COR-L47 (cell line): ENCODE results near the gene C12orf54.
"Not testable (repeated sequence)": the region's sequence is repeated elsewhere in the genome, so short reads cannot be mapped to it uniquely, and the experiment has no call there.

Source experiments
- DNase-seq: peaks from one replicate; lab custom pipeline; 2025; lab: John Stamatoyannopoulos, UW

Gene C12orf54

GRCh38 chr12:48482198-48482597 lies at the start of gene C12orf54:
Gene C12orf54 (plus strand): TSS chr12:48482498. CDS start chr12:48483297, 799 bp downstream.
- no peak for DNase-seq

- not testable (repeated sequence) for DNase-seq
Measured at GRCh38 chr12:48434016-48434415, 48.3 kb upstream of the C12orf54 start.

GRCh38 chr12:48441069-48441468 lies 41.2 kb upstream of the C12orf54 start:
- DNase-seq: no peak

- DNase-seq: no peak
Measured at GRCh38 chr12:48442179-48442847, 40.0 kb upstream of the C12orf54 start.

- DNase-seq: no peak
Measured at GRCh38 chr12:48445538-48445937, 36.8 kb upstream of the C12orf54 start.

GRCh38 chr12:48446161-48446776 lies 36.0 kb upstream of the C12orf54 start:
- no peak for DNase-seq

- no peak for DNase-seq
Measured at GRCh38 chr12:48447755-48448154, 34.5 kb upstream of the C12orf54 start.

- no peak for DNase-seq
Measured at GRCh38 chr12:48451372-48451771, 30.9 kb upstream of the C12orf54 start.

- DNase-seq: not testable (repeated sequence)
Measured at GRCh38 chr12:48452961-48453360, 29.3 kb upstream of the C12orf54 start.

- no peak for DNase-seq
Measured at GRCh38 chr12:48454667-48455066, 27.6 kb upstream of the C12orf54 start.

GRCh38 chr12:48455116-48455515 lies 27.2 kb upstream of the C12orf54 start:
- DNase-seq: no peak

- no peak for DNase-seq
Measured at GRCh38 chr12:48459259-48459658, 23.0 kb upstream of the C12orf54 start.

GRCh38 chr12:48469027-48469426 lies 13.3 kb upstream of the C12orf54 start:
- DNase-seq: not testable (repeated sequence)

GRCh38 chr12:48472259-48472658 lies 10.0 kb upstream of the C12orf54 start, which contains the start of gene ANP32D:
Gene ANP32D (plus strand): TSS chr12:48472559. CDS start chr12:48472665, 106 bp downstream.
- no peak for DNase-seq

GRCh38 chr12:48473061-48473460 lies 9.2 kb upstream of the C12orf54 start:
- no peak for DNase-seq

GRCh38 chr12:48474497-48474896 lies 7.8 kb upstream of the C12orf54 start:
- DNase-seq: not testable (repeated sequence)

- no peak for DNase-seq
Measured at GRCh38 chr12:48482930-48483329, 632 bp downstream of the C12orf54 start.

- DNase-seq: no peak
Measured at GRCh38 chr12:48486261-48486660, 4.0 kb downstream of the C12orf54 start.

GRCh38 chr12:48486679-48487078 lies 4.4 kb downstream of the C12orf54 start:
- DNase-seq: no peak

GRCh38 chr12:48489012-48489411 lies 6.7 kb downstream of the C12orf54 start:
- no peak for DNase-seq

- DNase-seq: not testable (repeated sequence)
Measured at GRCh38 chr12:48489456-48489855, 7.2 kb downstream of the C12orf54 start.

- not testable (repeated sequence) for DNase-seq
Measured at GRCh38 chr12:48500281-48500680, 18.0 kb downstream of the C12orf54 start.

- DNase-seq: not testable (repeated sequence)
Measured at GRCh38 chr12:48506836-48507235, 24.5 kb downstream of the C12orf54 start.

- DNase-seq: no peak
Measured at GRCh38 chr12:48508987-48509386, 26.7 kb downstream of the C12orf54 start.
